HG03095 (cell line): ENCODE results near the gene PLCG1.

Experiments
- ATAC-seq: cut with Tn5 transposase; IDR thresholded peaks from one replicate; pipeline ENCODE4 v1.9.1; 2021; ENCODE audit warnings: moderate library complexity; ENCODE audit not compliant: unreplicated experiment

The PLCG1 gene

GRCh38 chr20:41202426-41202825, 65.1 kb downstream of the PLCG1 start:
- no peak for ATAC-seq

GRCh38 chr20:41203660-41204059, 66.3 kb downstream of the PLCG1 start:
- no peak for ATAC-seq

GRCh38 chr20:41204304-41205265, 67.2 kb downstream of the PLCG1 start:
- ATAC-seq: no peak

GRCh38 chr20:41205313-41205712, 68.0 kb downstream of the PLCG1 start:
- no peak for ATAC-seq

DNA sequence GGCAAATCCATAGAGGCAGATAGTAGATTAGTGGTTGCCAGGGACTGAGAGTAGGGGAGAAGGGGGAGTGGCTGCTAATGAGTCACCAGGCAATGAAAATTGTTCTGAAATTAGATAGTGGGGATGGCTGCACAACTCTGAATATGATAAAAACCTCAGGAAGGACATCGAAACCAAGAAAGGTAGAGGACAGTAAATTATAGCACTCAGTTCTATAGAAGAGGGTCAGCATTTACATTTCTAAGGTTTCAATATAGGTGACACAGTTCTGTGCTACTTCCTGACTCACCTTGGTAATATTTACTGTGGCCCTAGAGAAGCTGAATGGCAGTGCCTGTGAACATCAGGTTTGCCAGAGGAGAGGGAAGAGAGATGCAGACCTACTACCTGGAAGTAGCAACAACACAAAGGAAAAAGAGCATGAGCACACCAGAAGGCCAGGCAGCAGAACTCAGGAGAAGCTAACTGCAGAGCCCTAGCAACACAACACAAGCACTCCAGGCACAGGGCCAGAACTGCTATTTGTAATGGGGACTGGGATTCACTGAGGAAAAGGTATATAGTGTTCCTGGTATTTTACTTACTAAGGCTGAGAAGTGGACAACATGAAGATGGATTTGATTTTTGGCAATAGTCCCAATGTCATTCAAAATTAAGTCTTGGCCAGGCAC, 75.9 kb downstream of the PLCG1 start:
- no peak for ATAC-seq

DNA sequence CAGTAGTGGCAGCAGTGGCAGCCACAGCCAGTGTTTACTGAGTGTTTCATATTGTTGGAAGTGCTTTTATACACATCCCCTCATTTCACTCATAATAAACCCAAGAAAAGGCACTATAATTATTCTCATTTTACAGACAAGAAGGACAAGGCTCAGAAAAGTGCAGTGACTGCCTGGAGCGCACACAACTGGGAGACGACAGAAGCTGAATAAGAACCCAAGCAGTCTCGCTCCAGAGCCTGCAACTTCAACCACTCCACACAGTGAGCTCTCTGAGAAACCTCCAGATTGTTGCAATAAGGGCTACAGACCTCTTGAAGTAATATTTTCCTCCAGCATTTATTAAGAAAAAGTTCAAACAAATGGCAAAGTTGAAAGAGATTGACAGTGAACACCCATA, 76.9 kb downstream of the PLCG1 start:
- no peak for ATAC-seq

- ATAC-seq: no peak
Measured at GRCh38 chr20:41214666-41215065, 77.3 kb downstream of the PLCG1 start.

DNA sequence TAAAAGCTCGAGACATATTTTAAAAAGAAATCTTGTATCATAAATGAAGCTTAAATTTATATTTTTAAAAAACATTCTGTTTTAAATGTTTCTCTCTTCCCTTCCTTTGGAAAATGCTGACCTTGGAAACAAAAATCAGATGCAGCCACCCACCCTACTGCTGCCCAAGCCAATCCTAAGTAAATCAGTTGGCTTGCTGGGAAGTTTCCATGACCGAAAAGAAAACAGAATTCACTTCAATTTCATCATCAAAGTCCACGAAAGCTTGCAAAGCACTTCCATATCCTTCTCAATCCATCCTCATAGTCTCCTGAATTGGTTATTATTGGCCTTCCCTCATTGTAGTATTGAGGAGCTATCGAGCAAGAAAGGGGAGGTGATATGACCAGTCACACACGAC, 80.1 kb downstream of the PLCG1 start:
- ATAC-seq: no peak

DNA sequence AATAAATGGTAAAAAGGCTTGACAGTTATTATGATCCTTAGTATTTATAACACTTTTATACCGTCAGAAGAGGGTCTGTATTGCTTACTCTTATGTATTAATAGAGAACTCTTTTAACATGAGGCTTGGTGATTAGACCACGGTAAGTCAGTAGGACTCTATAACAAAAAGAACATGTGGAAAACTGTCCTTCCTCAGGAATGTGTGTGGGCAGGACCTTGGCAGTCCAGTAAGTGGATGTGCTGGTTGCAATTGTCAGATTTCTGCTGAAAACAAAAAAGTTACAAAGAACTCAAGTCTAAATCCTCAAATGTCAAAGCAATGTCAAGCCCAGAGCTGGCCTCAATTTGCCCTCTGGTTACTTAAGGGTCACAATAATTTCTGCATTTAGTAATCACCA, 81.1 kb downstream of the PLCG1 start:
- no peak for ATAC-seq

DNA sequence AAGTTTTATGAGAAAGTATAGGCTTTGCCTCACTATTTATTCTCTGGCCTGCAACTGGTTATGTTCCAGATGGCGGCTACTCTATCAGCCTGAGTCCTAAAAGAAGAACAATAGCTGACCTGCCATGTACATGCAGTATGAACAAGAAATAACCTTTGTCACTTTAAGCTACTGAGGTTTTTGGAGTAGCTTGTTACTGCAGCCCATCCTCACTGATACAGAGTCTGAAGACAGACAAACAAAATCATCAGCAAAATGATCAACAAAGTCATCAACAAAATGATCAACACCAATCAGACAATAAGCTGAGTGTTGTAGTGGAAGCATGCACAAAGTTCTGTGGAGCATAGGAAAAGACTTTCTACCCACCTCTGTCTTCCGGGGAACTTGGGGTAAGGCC, 82.5 kb downstream of the PLCG1 start:
- no peak for ATAC-seq

DNA sequence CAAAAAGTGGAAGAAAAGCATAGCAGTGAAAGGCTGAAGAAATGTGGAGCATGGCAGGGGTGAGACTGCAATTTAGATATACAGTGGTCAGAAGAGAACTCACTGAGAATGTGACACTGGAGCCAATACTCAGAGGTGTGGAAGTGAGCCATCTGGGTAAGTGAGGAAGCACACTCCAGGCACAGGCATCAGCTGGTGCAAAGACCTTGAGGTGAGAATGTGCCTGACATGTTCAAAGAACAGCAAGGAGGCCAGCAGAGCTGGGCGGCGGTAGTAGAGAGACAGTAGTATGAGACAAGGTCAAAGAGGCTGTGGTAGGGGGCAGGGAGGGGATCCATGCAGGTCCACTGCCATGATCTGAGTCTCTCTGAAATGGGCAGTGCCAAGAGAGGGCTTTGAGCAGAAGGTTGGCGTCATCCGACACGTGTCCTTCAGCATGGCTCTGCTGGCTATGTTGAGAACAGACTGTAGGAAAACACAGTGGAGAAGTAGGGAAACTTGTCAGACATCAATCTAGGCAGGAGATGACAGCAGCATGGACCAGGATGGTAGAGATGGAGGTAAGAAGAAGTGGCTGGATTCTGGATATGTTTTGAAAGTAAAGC, 84.4 kb downstream of the PLCG1 start:
- ATAC-seq: no peak

DNA sequence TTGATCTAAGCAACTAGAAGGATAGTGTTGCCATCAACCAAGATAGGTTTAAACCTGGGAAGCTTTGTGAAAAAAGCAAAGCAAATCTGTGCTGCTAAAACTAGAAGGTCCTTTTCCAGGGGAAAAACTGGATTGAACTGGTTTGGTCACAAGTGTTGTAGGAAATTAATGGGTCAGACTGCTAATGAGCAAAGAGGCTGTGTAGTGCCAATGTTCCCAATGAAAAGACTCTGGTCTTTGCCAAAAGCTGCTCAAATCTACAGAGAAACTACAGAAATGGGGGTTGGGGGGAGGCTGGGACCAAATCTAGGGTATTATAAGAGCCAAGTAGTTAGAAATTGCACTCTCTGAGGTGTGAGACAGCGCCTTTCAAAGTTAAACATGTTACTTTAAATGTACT, 85.0 kb downstream of the PLCG1 start:
- no peak for ATAC-seq

GRCh38 chr20:41222703-41223102, 85.4 kb downstream of the PLCG1 start:
- ATAC-seq: no peak

DNA sequence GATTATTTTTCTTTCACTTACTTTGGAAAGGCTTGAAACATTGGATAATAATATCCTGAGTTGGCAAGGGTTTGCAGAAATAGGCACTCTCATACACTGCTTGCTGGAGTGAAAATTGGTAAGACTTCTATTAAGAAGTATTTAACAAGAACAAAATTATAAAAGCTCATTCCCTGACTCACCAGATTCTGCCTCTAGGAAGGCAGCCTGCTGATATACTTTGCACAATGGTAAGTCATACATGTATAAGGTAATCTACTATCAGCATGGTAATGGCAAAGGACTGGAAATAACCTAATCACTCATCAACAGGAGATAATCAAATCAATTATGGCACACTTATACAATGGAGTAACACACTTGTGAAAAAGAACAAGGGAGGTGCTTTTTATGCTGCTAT, 85.8 kb downstream of the PLCG1 start:
- no peak for ATAC-seq

- no peak for ATAC-seq
Measured at GRCh38 chr20:41224281-41224680, 86.9 kb downstream of the PLCG1 start.

DNA sequence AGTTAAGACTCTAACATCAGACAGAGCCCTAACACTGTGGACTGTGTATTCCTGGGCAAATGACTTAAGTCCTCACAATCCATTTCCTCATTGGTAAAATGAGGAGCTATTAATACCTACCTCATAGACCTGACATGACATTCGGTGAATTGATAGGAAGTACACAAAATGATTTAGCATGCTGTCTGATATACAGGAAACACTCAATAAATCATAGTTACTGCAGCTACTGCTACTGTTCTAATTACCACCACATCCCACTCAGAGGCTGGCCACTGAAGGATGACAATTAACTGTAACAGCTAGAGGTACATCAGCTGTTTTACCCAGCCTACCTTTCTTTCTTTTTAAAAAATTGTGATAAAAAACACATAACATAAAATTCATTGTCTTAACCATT, 87.7 kb downstream of the PLCG1 start:
- ATAC-seq: no peak

DNA sequence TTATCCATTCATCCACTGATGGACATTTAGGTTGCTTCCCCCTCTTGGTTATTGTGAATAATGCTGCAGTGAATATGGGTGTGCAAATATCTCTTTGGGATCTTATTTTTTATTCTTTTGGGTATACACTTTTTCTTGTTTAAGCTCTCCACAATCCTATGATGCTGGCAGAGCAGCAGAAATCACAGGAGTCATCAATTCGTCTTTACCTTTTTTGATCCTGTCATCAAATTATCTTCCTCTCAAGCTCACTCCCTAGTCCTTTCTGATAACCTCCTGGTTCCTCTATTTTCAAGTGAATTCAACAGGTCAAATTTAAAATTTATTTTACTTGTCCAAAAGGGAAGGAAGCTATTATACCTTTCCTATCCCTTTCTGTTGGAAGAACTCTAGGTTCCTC, 89.1 kb downstream of the PLCG1 start:
- no peak for ATAC-seq
